Stomach (tissue), 4 donors: ENCODE measurements around the gene ACRV1.

Experiments
- CTCF ChIP-seq, 7 experiments: fragments of 450-650 bp in 4 of 7; fragments of 200-600 bp in 3 of 7; sonication (generic) in 3 of 7; IDR thresholded peaks; one replicate each; pipeline ENCODE4 v1.5.1; 2016 to 2019; ENCODE audit warnings: antibody characterized with exemption in 7 of 7, control low read depth in 2 of 7, mild to moderate bottlenecking in 1 of 7
- EP300 ChIP-seq: sonication (generic); formaldehyde crosslinking; IDR thresholded peaks from one replicate; pipeline ENCODE4 v1.6.1; 2017; ENCODE audit warnings: antibody characterized with exemption
- POLR2A ChIP-seq, 4 donors: fragments of 450-650 bp; IDR thresholded peaks; one replicate each; pipeline ENCODE4 v1.6.1; 2016; ENCODE audit warnings: antibody characterized with exemption in 4 of 4, control low read depth in 2 of 4, mild to moderate bottlenecking in 1 of 4, moderate library complexity in 1 of 4

- TF ChIP-seq CTCF (IDR thresholded peaks at IDR 0.05): no peak
- TF ChIP-seq POLR2A (IDR thresholded peaks at IDR 0.05): no peak
- TF ChIP-seq EP300: no peak
Measured at GRCh38 chr11:125692887-125693286, 12.2 kb upstream of the ACRV1 start.
